ENCODE data around the gene MPHOSPH8. TPM values are rescaled to one million over a fixed set of nuclear protein-coding genes. Genes with fewer than 3 reads are reported as not detected.
A peak's percentile ranks its signal among the peaks of the same experiment; 100 is the strongest.
"Not testable (repeated sequence)": the region's sequence is repeated elsewhere in the genome, so short reads cannot be mapped to it uniquely, and the experiment has no call there.

MPHOSPH8 gene
- total RNA-seq, 1 experiment from 2014 or later: 19.3 TPM

DNA sequence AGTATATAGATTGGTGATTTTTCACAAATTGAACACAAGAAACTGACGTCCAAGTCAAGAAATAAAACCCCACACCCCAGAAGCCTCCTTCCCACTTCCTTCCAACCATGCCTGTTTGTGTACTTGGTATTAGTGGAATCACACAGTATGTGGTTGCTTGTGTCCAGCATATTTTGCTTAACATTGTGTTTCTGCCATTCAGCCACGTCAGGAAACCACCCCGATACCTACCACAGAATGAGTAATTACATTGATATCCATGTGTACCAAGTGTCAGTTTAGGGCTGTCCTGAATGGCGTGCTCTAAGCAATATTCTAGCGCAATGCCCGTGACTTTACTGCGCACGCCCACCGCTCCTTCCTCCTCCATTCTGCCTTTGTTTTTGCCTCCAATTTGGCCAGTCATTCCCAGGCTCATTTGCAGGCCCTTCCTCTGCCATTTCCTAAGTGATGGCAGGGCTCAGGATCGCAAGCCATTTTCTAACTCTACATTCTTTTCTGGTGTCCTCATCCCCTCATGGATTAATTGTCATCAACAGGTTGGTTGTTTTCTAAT, 25.9 kb upstream of the MPHOSPH8 start:
- in situ Hi-C loops (cut with HindIII; ENCODE audit: low pct_unique_long_range_greater_than_20kb, low sequenced_read_pairs): no loop called here
- no peak for DNase-seq (ENCODE audit: low read depth, low spot score)

DNA sequence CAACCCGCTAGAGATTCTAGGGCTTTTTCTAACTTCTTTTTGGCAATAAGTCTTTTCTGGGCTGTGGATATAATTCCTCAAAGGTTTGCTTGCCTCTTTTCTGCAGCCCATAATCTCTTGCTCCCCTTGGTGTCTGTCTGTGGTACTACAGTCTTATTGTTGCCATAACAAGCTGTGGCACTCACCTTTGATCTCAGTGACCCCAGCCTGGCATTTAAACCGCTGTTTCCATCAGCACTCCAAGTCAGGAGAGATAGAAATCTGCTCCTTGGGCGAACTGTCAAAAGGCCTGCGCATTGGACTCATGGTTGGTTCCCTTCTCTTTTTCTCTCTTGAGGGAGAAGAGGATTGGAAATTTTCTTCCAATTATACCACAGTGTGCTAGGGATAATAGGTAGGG, 14.5 kb upstream of the MPHOSPH8 start:
- DNase-seq (ENCODE audit: low read depth, low spot score): peak; percentile 63
- in situ Hi-C loops (cut with HindIII; ENCODE audit: low pct_unique_long_range_greater_than_20kb, low sequenced_read_pairs): no loop called here

DNA sequence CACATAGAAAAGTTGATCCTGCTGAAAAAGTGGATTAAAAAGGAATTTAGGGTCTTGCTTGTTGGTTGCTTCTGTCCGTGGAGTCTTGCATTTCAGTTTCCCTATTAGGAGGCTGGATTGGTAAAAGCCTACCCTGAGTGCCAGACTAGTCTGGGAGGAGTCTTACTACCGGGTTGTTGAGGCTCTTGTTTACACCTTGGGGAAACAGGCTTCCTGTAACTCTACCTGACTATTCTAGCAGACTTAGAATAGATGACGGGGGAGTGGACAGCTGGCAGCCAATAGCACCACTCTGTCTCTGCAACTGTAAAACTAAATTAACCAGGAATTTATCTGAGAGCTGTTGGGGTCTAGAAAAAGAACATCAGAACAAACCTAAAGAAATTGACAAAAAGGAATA, 11.3 kb upstream of the MPHOSPH8 start:
- DNase-seq (ENCODE audit: low read depth, low spot score): no peak
- in situ Hi-C loops (cut with HindIII; ENCODE audit: low pct_unique_long_range_greater_than_20kb, low sequenced_read_pairs): no loop called here

DNA sequence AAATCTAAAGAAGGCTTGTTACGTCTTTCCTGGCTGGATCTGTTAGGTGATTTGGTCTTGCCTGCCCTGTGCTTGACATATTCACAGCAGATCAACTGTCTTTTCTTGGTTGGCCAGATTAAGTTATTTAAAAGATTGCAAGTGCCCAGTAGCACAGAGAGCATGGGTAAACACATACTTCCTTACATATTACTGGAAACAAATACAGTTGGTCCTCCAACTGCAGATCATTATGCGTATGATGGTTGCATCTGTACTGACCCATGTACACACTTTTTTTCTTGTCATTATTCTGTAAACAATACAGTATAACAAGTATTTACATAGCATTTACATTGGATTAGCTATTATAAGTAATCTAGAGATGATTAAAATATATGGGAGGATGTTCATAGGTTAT, 9.2 kb upstream of the MPHOSPH8 start:
- in situ Hi-C loops (cut with HindIII; ENCODE audit: low pct_unique_long_range_greater_than_20kb, low sequenced_read_pairs): no loop called here

DNA sequence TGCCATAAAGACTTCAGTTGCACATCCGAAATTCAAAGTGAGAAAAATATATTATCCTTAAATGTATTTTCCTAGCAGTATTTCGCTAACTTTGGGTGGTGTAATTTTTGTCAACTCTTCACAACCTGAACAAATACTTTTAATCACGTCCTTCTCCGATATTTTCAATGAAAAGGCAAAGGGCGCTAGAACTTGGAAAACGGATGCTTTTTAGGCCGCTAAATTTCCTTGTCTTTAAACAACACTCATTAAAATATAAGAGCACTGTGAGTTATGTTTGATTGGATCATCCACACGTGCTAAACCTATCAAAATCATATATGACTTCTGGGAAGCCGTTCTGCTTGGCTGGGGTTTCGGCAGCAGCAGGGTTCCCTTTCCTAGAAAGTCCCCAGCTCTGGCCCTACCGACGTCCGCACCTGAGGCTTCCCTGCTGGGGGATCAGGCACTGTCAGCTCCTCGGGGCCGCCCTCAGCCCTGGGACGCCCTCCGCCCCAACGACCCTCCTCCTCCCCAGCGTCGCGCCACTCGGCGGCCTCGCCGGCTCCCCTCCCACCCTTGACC, 462 bp upstream of the MPHOSPH8 start:
- no peak for DNase-seq (ENCODE audit: low read depth, low spot score)
- in situ Hi-C loops (cut with HindIII; ENCODE audit: low pct_unique_long_range_greater_than_20kb, low sequenced_read_pairs): no loop called here

More for the DNA sequence above, 9.2 kb upstream of the MPHOSPH8 start:
- DNase-seq (ENCODE audit: low read depth, low spot score): no peak

DNA sequence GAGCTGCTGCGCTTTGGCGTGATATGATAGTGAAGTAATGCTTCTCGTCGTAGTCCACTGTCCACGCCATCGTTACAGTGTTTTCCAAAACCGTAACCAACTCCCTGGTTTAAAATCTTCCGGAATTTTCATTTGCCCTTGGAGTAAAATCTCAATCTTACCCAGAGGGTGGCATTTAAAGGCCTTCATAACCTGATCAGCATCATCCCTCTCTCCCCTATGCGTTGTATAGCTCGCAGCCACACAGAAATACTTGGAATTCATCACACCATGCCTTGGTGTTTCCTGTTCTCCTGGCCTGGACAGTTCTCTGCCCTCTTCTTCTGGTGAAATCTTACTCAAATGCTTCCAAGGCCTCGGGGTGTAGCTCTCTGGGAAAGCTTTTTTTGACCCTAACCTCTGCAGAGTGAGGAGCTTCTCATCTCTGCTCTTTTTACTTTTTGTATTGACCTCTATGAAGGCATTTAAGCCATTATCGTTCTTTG, 839 bp downstream of the MPHOSPH8 start:
- in situ Hi-C loops (cut with HindIII; ENCODE audit: low pct_unique_long_range_greater_than_20kb, low sequenced_read_pairs): no loop called here
- DNase-seq (ENCODE audit: low read depth, low spot score): peak; percentile 36

DNA sequence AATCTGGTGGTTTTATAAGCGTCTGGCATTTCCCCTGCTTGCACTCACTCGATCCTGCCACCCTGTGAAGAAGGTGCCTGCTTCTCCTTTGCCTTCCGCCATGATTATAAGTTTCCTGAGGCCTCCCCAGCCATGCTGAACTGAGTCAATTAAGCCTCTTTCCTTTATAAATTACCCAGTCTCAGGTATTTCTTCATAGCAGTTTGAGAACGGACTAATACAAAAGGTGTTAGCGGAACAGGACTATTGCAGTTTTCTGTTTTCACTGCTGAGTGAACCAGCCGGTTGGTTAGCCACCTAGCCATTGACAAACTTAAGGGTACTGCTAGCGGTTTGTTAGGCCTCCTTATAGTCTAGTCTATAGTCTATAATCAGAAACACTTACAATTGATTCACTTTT, 2.5 kb downstream of the MPHOSPH8 start:
- in situ Hi-C loops (cut with HindIII; ENCODE audit: low pct_unique_long_range_greater_than_20kb, low sequenced_read_pairs); DNase-seq (ENCODE audit: low read depth, low spot score): not testable (repeated sequence)

DNA sequence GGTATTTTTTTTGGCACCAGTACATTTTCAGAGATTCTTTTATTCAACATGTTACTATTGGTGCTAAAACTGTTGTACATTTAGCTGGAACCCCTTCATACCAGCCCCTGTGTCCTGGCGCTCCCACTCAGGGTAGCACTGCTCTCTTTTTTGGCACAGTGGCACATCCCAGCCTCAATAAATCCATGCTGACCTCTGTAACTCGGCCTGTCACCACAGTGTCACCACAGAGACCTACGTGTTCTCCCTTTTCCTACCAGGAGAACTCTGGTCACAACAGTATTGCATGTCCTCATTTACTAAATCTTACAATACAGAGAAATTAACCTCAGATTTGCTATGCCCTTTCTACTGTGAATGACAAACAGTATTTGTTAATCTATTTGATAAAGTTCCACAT, 10.2 kb downstream of the MPHOSPH8 start:
- in situ Hi-C loops (cut with HindIII; ENCODE audit: low pct_unique_long_range_greater_than_20kb, low sequenced_read_pairs): no loop called here

DNA sequence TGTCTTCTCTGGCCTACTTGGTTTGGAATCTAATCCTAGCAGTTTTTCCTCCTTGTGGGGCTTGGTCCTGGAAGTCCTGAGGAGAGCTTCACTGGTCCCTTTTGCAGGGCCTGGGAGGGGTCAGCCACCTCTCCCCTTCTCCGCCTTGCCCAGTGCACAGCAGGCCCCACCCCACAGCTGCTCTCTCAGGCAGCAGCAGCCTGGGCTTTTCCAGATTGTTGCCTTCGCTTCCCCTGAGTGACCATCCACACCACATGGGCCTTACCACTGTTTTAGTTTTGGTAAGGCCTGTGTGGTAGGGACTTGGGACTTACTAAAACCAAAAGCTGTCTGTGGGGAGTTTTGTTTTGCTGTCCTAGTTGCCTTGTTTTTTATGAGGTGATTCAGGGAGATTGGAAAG, 11.5 kb downstream of the MPHOSPH8 start:
- in situ Hi-C loops (cut with HindIII; ENCODE audit: low pct_unique_long_range_greater_than_20kb, low sequenced_read_pairs): no loop called here
- no peak for DNase-seq (ENCODE audit: low read depth, low spot score)

More for the DNA sequence above, 10.2 kb downstream of the MPHOSPH8 start:
- no peak for DNase-seq (ENCODE audit: low read depth, low spot score)

DNA sequence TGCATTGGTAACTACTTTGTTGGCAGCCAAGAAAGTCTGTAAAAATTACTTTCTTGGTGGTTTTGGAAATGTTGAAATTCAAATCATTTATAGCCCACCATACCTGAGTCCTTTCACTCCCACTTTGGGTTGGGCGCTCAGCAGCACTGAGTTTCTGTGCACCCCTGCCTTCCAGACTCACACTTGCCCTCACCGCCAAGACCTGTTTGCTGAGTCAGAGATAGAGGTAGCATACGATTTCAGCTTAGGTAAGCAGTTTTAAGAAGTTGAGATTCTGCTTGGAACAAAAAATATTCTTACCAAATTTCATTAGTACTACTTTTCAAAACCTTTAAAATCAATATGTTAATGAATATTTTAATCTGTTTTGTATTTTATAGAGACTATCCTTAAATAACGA, 12.6 kb downstream of the MPHOSPH8 start:
- in situ Hi-C loops (cut with HindIII; ENCODE audit: low pct_unique_long_range_greater_than_20kb, low sequenced_read_pairs): no loop called here
- DNase-seq (ENCODE audit: low read depth, low spot score): no peak

DNA sequence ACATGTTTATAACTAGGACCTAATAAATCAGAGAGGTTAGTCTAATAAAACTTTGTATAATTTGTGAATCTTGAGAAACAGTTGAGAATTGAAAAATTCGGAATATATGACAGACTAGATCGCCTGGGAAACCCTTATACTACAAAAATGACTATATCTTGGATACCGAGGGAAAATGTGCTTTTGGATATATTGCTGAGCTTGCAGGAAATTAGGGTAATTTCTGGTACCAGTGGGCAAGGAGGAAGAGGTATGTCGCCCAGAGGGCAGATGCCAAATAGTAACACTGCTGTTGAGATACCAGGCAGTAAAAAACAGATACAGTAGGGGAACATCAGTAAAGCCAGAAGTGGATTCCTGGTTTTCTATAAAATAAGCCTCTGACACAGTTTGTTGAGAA, 17.3 kb downstream of the MPHOSPH8 start:
- DNase-seq (ENCODE audit: low read depth, low spot score): no peak
- in situ Hi-C loops (cut with HindIII; ENCODE audit: low pct_unique_long_range_greater_than_20kb, low sequenced_read_pairs): no loop called here

DNA sequence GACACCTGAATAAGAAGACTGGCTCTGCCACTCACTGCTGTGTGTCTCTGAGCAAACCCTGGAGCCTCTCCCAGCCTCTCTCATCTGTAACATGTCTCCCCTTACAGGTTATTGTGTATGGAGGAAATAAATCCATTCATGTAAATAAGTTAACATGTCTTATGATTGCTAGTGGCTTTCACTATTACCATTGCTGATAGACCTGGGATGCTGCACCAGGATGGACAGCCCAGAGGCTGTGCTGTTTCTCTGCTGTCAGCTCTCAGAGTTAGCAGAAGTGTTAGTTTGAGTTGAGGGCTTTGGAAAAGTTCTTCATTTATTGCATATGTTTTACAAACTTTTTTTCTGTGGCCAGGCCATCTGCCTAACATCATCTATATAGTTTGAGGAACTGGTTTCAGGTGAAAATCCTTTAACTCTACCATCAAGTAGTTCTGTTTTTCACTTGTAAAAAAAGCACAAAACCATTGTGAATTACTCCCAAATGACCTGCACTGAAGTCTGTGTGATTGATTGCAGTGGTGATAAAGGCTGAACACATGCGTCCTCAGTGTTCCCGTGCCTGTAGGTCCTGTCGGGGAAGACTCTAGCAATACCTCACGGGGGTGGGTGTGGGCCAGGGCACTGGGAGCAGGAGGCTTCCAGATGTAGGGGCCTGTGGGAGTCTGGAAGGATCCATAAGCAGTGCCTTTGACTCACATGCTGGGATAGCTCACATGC, 24.6 kb downstream of the MPHOSPH8 start:
- no peak for DNase-seq (ENCODE audit: low read depth, low spot score)
- in situ Hi-C loops (cut with HindIII; ENCODE audit: low pct_unique_long_range_greater_than_20kb, low sequenced_read_pairs): no loop called here

DNA sequence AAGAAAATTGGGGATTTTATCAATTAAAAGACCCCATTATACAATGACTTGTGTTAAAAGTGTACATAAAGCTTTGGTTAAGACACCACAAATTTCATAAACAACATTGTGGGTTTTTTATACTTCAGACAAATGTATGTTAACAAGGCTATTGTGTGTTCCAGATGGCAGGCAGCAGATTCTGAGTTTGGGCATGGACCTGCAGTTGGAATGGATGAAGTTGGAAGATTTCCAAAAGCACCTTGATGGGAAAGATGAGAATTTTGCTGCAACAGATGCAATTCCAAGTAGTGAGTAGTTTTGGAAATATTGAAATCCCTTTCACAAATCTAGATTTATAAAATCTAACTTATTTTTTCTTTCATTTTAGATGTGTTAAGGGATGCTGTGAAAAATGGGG, 25.4 kb downstream of the MPHOSPH8 start:
- DNase-seq (ENCODE audit: low read depth, low spot score): no peak
- in situ Hi-C loops (cut with HindIII; ENCODE audit: low pct_unique_long_range_greater_than_20kb, low sequenced_read_pairs): no loop called here

DNA sequence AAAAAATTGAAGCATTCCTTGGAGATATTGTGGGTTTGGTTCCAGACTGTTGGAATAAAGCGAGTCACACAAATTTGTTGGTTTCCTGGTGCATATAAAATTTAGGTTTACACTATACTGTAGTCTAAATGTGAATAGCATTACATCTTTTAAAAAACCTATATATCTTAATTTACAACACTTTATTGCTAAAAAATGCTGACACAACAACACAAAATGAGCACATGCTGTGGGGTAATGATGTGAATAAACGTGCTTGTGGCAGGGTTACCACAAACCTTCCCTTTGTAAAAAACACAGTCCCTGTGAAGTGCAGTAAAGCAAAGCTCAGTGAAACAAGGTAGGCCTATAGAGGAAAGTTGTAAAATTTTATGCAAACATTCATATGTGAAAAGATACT, 27.7 kb downstream of the MPHOSPH8 start:
- no peak for DNase-seq (ENCODE audit: low read depth, low spot score)
- in situ Hi-C loops (cut with HindIII; ENCODE audit: low pct_unique_long_range_greater_than_20kb, low sequenced_read_pairs): no loop called here

DNA sequence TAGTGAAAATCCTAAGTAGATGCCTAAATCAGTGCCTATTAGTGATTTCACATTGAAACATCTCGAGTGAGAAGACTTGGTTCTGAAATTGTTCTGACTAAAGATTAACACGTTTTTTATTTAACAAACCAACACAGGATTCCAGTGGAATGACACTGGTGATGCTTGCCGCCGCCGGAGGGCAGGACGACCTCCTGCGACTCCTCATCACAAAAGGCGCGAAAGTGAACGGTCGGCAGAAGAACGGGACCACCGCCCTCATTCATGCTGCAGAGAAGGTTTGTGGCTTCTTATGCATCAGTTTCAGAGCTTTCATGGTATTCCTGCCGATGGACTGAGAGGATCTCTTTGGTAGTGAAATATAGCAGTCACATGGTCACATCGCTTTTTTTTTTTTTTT, 28.1 kb downstream of the MPHOSPH8 start:
- in situ Hi-C loops (cut with HindIII; ENCODE audit: low pct_unique_long_range_greater_than_20kb, low sequenced_read_pairs): no loop called here
- no peak for DNase-seq (ENCODE audit: low read depth, low spot score)

DNA sequence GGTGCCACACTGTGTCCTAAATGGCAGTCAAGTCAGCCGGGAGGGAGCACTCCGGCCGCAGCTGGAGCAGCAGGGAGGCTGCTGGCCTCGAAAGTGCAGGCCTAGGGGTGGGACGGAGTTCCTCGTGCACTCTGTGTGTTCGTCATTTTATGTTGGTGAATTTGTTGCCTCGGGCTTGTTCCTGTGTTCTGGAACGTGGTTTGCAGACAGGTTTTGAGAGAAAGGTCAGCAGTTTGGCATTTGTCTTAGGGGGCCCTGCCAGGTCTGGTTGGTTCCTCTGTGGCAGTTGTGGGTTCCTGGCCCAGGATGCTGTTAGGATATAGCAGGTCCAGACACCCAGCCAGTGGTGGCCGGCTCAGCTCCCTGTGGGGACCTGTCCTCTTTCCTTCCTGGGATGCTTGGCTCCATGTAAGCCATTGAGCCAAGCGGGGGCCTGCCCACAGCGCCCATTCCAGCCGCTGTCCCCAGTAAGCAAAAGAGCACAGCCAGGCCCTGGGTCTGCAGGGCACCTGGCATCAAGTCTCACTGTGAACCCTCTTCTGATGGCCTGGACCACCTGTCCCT, 30.0 kb downstream of the MPHOSPH8 start:
- no peak for DNase-seq (ENCODE audit: low read depth, low spot score)
- in situ Hi-C loops (cut with HindIII; ENCODE audit: low pct_unique_long_range_greater_than_20kb, low sequenced_read_pairs): no loop called here

DNA sequence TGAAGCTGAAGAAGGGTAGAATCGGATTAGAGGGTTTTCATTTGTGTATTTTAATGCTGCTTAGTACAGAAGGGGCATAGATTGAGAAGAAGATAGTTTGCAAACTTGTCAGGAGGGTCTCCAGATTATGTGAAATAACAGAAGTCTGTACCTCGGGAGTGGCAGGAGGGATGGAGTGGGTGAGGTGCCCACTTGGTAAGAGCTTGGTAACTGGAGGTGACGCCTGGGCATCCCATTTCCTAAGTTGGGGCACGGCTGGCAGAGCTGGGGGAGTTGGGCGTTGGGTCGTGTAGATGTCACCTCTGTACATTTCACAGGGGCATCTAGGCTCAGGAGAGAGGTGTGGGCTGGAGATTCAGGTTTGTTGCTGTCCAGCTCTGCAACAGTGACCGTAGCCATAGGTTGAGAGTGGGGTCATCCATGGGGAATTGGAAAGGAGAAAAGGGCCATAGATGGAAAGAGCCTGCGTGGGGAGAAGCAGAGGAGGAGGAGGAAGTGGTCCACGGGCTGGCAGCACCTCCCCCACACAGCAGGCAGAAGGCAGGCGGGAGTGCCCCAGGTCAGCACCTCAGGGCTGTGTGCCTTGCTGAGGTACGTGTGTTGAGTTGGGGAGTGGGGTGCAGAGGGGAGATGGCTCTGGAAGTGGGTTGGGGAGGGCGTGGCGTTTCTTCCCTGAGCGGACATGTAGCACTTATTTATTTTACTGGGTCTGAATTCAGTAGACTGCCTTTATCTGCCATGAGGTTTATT, 31.2 kb downstream of the MPHOSPH8 start:
- in situ Hi-C loops (cut with HindIII; ENCODE audit: low pct_unique_long_range_greater_than_20kb, low sequenced_read_pairs): no loop called here
- DNase-seq (ENCODE audit: low read depth, low spot score): no peak

DNA sequence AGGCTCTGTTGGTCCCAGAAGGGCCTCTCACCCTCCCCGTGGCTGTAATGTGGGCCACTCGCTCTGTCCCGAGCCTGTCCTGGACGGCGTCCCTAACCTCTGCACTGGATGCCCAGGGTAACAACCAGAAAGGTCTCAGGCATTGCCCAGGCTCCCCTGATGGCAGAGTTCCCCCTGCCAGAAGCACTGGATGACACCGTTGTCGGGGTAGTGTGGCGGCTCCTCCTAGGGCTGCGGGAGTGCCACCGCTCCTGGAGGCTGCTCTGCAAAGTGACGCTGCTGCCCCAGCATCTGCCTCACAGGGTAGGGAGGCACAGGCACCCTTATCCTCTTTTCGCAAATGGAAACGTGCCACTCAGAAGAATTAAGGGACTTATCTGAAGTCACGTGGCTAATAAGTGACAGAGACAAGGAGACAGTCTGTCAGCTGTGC, 32.0 kb downstream of the MPHOSPH8 start:
- in situ Hi-C loops (cut with HindIII; ENCODE audit: low pct_unique_long_range_greater_than_20kb, low sequenced_read_pairs): no loop called here
- DNase-seq (ENCODE audit: low read depth, low spot score): no peak
